ENCODE data around the gene ADAMTSL3.

Gene ADAMTSL3

DNA sequence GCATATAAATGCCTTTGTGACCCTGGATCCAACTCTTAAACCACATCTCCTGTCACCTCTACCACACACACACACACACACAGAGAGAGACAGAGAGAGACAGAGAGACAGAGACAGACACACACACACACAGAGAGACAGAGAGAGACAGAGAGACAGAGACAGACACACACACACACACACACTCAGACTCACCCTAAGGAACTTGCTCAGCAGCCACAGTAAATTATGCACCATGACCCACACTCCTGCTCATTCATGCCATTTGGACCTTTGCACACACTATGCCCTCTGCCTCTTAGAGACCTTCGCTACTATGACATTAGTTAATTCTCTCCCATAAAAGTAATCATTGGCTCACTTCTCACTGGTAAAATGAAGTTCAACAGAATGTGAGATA, 275.7 kb downstream of the ADAMTSL3 start:
- no peak overlapping the region for H3K4me3 ChIP-seq (ENCODE audit: low read depth, low read length)
- DNase-seq (ENCODE audit: low read depth) = no peak
- TF ChIP-seq, protein P1, sequence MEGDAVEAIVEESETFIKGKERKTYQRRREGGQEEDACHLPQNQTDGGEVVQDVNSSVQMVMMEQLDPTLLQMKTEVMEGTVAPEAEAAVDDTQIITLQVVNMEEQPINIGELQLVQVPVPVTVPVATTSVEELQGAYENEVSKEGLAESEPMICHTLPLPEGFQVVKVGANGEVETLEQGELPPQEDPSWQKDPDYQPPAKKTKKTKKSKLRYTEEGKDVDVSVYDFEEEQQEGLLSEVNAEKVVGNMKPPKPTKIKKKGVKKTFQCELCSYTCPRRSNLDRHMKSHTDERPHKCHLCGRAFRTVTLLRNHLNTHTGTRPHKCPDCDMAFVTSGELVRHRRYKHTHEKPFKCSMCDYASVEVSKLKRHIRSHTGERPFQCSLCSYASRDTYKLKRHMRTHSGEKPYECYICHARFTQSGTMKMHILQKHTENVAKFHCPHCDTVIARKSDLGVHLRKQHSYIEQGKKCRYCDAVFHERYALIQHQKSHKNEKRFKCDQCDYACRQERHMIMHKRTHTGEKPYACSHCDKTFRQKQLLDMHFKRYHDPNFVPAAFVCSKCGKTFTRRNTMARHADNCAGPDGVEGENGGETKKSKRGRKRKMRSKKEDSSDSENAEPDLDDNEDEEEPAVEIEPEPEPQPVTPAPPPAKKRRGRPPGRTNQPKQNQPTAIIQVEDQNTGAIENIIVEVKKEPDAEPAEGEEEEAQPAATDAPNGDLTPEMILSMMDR (conservative IDR thresholded peaks at IDR 0.05; ENCODE audit: low read depth, low read length) = no peak

DNA sequence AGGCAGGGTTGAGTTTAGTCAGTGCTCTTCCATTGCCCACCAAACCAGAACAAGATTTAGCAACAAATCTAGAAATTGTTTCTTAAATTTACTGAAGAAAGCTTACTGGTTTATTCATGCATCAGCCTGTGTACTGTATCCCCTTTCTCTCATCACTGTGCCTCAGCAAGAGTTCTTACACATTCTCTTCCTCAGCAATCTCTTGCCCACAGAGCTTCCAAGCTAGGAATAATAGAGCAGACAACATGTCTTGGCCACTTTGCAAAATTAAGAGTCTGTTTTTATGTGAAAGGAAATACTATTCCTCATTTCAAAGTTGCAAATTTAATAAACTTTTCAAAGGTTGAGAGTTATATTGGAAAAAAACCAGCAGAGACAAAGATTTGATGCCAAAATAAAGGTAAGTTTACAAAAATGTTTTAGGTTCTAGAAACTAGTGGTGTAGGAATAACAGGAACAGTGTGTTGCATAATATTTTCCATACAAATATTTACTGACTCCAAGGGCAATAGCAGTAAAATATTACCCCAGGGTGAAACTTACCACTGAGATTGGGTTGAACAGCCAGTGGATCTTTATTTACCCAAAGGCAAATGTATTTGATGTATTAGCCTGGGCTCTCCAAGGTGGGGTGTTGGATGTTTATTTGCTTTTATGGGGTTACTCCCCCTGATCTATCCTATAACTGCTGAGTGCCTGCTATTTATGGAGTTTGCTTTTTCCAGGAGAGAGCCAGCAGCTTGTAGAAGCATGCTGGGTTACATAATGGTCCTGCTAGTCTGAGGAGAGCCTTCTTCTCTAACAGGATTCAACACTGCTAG, 276.7 kb downstream of the ADAMTSL3 start:
- no peak overlapping the region for H3K4me3 ChIP-seq (ENCODE audit: low read depth, low read length)
- TF ChIP-seq, protein P1 (conservative IDR thresholded peaks at IDR 0.05; ENCODE audit: low read depth, low read length) = no peak
- peak; percentile 48 for DNase-seq (ENCODE audit: low read depth)

DNA sequence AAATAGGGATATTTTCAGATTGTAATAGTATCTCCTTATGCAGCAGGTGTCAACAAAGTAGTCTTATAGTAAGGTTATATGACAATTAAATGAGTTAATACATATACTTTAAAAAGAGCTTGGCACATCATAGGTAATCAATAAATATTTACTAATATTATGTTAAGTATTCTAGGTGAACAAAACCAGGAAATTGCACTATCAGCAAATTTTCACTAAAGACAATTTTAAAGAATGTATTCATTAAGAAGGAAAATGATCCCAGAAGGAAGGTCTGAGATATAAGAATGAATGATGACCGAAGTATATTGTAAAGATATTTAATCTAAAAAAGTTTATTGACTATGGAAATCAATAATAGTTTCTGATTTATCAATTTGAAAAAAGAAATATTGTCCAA, 281.9 kb downstream of the ADAMTSL3 start:
- DNase-seq (ENCODE audit: low read depth) = no peak
- TF ChIP-seq, protein P1 (conservative IDR thresholded peaks at IDR 0.05; ENCODE audit: low read depth, low read length) = no peak

DNA sequence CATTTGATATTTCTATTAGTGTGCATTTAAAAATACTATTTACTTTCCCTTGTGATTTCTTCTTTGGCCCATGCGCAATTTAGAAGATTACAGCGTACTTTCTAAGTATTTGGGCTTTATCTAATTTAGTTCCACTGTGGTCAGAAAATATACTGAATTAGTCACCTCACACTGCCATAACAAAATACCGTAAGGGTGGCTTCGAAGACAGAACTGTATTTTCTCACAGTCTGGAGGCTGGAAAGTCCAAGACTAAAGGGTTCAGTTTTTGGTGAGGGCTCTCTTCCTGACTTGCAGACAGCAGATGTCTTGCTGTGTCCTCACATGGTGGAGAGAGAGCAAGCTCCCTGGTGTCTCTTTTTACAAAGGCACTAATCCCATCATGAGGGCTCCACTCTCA, 286.2 kb downstream of the ADAMTSL3 start:
- H3K4me3 ChIP-seq (ENCODE audit: low read depth, low read length) = no peak overlapping the region
- DNase-seq (ENCODE audit: low read depth) = no peak
- TF ChIP-seq, protein P1 (conservative IDR thresholded peaks at IDR 0.05; ENCODE audit: low read depth, low read length) = no peak

More for the DNA sequence above, 281.9 kb downstream of the ADAMTSL3 start:
- no peak overlapping the region for H3K4me3 ChIP-seq (ENCODE audit: low read depth, low read length)

DNA sequence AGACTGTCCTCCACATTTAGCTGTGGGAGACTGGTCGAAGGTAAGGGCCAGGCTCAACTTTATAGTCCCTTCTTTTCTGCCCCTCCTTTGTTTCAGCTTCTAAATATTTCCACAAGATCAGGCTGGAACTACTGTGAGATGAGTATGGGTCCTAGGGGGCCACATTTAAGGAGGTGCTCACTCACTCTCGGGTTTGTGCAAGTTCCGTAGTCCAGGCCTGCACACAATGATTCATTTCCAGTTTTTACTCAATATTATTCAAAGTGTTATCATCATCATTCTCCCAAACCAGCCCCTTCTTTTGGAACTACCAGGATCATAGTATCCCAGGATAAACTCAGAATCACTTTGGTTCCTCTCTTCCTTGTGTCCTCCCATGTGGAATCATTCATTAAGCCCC, 289.1 kb downstream of the ADAMTSL3 start:
- H3K4me3 ChIP-seq (ENCODE audit: low read depth, low read length) = no peak overlapping the region
- no peak for DNase-seq (ENCODE audit: low read depth)
- TF ChIP-seq, protein P1 (conservative IDR thresholded peaks at IDR 0.05; ENCODE audit: low read depth, low read length) = no peak

DNA sequence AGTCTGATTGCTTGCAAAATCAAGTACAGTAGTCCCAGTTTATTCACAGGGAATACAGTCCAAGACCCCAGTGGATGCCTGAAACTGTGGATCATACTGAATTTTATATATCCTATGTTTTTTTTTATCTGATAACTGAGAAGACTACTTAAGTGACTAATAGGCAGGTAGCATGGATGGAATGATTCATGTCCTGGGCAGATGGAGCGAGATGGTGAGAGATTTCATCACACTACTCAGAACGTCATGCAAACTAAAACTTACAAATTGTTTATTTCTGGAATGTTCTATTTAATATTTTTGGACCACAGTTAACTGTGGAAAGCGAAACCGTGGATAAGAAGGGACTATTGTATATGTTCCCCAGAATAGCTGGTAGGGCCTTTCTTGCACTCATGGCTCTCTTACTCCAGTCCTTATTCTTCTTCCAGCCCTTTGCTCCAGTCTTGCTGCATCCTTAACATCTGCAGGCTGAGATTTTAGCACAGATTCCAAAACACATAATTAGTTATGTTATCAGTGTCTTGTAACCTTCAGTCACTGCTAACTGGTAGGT, 290.0 kb downstream of the ADAMTSL3 start:
- no peak overlapping the region for H3K4me3 ChIP-seq (ENCODE audit: low read depth, low read length)
- peak; percentile 91 for DNase-seq (ENCODE audit: low read depth)
- TF ChIP-seq, protein P1 (conservative IDR thresholded peaks at IDR 0.05; ENCODE audit: low read depth, low read length) = no peak

DNA sequence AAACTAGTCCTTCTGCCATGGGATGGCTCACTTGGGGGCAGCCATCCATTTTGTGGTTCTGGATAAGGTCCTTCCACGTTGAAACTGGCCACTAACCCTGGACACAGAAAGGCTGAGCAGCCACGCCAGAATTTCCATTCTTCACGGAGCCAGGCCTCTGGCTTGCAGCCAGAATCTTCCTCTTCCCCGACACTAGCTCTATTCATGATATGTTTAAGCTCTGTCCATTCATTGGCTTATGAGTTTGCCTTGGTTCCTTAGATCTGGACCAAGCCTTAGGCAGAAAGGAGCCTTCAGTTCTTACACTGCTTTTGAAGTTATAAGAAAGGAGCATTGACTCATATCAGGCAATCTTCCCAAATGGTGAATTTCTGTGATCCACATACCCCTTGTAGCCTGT, 293.2 kb downstream of the ADAMTSL3 start:
- DNase-seq (ENCODE audit: low read depth) = no peak
- no peak overlapping the region for H3K4me3 ChIP-seq (ENCODE audit: low read depth, low read length)
- TF ChIP-seq, protein P1 (conservative IDR thresholded peaks at IDR 0.05; ENCODE audit: low read depth, low read length) = no peak

All from choroid plexus epithelial cell (primary cell).